NCI-H2227 treated with DMSO at 0.1 percent for 48 hours (cell line): ENCODE data around the gene COL25A1.
"Not testable (repeated sequence)": the region's sequence is repeated elsewhere in the genome, so short reads cannot be mapped to it uniquely, and the experiment has no call there.

Source experiments
- DNase-seq: peaks from one replicate; lab custom pipeline; 2025; lab: John Stamatoyannopoulos, UW

COL25A1 gene

DNA sequence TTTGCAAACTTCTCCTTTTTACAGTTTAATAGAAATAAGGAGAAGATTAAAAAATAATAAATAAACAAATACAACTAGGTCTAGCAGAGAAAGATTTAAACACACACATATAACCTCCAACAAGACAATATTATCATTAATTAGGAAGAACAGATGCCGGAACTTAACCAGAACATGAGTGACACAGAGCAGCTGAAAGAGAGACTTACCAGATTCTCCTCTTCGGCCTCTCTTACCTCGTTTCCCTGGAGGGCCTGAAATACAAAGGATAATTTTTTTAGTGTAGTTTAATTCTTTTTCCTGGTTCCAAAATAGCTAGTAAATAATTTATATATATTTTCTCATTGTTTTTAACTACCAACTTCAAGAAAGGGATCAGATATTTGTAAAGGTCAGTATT, 252.5 kb downstream of the COL25A1 start:
- no peak for DNase-seq

DNA sequence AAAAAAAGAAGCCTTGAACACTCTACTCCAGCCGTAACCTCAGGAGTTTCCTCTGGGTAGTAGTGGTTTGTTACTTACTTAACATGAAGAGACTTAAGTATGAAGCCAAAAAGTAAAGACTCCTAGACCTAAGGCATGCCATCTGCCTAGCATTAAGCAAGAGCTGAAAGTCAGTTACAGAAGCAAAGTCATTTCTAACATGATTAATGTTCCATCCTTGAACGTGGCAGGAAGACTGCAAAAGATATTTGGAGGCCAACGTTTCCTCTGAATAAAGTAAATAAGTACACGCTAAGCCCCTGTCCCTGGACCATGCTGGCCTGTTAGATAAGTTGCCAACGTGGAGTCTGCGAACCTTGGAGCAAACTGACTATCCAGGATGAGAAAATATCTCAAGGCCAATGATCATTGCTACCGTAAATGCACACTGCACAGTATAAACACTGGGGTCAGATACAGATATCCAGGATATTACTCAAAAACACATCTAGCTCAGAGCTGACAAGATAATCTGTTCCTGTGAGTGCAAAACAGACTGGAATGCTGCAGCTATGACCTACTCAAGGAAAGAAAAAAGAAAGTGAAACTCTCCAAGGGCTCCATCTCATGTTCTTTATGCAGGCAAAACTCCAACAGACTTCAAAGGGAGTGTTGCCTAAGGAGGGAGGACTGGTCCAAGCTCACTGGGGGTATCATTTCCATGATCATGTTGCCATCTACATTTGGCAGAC, 255.8 kb downstream of the COL25A1 start:
- DNase-seq, result no peak

DNA sequence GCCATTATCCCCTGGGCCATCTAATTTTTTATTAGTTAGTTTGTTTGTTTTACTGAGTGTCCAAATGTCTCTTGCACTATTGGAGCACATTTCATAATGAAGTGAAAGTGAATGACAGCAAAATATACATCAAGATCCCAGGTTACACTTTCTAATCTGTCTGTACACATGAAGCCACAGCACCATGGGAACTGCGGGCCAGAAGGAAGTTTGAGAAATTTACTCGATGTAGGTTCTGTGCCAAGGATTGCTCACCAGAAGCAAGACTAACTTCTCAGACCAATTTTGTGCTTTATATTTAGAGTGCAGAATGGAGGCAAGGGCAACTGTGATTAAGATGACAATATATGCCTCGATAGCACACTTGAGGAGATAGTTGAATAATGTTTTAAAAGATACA, 258.0 kb downstream of the COL25A1 start:
- DNase-seq, result no peak

DNA sequence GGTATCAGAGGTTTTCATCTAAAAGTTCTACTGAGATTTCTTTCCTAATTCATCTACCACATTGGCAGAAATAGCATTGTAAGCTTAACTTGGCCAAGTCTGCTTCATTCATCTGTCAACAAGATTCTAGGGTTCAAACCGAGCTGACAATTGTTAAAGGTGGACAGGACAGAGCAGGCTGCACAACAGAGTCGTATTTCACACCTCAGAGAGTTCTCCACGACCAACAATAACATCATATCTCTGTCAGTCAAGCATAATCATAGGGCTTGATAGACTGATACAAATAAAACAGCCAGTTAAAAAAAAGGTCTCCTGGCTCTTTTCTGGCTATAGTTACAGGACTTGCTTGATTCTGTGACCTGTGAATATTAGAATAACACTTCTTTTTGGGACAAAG, 259.2 kb downstream of the COL25A1 start:
- no peak for DNase-seq

DNA sequence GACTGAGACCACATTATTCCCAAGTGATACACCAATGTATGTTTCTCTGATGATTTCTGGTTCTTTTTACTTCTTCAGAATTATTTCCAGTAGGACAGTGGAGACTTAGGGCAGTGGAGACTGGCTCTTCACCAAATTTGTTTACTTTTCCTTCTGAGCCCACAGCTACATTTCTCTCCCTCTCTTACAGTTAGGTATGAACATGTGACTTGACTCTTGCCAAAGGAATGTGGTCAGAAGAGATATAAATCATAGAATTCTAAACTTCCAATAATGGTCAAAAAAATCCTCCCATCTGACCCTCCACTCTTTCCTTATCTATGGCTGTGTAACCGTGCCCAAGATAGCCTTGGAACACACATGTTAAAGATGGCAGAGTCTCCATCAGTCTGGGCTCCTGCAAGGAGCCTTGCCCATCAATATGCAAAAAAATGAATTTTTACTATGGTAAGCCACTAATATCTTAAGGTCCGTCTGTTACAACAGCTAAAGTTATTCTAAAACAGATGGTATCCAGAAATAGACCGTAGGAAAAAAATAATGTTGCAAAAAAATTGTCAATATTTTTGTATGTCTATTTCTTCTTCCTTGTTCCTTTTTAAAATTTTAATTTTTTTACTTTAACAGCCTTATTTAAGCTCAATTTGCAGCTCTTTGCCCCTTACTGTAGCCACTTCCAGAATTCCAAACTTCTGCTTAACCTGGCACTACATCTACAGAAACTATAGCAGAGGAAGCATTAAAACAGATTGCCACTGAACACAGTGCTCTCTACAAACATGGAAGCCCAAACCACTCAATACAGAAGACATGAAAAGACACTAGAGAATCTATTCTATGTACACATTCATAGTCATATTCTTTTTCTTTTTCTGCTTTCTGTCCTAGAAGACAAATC, 260.7 kb downstream of the COL25A1 start:
- DNase-seq, result no peak

DNA sequence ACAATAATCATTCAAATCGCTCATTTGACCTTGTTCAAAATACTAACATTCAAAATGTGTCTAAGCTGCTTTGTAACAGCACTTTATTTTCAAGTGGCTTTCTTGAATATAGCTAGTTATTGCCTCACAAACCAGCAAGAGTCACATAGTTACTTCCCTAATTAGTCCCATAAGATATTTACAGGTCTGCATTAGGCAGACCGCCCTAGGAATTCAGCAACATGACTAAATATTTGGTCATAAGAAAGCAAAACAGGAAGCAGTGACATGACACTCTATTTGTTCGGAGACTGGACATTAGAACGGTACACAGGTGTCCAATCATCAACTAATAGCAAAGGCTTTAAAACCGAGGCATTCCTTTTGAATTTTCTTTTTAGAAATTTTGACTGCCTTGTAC, 262.0 kb downstream of the COL25A1 start:
- no peak for DNase-seq

DNA sequence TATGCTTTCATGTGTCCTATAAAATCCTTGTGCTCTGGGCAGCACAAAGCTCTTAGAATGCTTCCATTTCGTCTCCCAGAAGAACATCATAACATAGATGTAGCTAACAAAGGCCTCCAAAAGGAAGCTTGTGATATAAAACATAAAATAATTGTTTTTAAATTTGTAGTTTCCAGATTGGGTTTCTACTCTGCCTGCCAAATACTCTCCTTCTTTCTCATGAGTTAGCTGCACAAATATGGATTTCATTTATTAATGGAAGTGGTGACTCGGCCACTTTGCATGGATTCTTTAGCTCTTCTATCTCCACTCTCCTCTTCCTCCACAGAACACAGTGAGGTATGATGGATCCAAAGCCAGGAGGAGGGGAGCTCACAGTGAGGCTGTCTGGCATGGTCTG, 265.4 kb downstream of the COL25A1 start:
- DNase-seq, result no peak

DNA sequence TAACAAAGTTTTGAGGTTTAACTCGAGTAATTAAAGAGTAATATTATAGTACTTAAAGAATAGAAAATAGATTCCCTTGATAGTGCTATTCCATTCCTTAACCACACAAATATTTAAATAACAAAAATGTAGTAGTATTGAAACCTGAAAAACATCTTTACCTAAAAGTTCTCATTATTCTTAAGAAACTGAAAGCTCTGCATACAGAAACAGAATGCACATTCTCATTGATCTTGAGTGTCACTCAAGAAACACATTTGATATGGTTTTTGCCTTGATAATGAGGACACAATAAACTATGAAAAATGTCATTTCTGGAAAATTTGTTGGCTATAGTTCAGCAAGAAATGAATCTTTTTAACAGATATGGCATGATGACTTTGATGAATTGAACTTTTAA, 268.5 kb downstream of the COL25A1 start:
- no peak for DNase-seq

DNA sequence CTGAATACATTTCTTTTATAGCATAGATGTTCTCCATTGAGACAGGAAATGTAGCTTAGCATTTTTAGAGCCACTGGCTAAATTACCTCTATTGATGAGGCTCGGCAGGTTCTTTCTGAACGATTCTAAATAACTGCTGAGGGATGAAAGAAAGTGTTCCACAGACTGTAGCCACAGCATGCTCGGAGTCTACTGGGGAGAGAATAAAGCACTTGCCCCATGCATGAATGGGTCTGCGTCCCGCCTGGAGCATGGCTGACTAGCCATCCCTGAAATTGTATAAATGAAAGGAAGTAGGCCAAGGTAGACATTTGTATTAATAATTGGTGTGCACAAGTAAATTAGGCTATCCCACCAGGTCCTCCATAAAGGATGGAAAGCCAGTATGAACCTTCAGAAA, 269.8 kb downstream of the COL25A1 start:
- no peak for DNase-seq

DNA sequence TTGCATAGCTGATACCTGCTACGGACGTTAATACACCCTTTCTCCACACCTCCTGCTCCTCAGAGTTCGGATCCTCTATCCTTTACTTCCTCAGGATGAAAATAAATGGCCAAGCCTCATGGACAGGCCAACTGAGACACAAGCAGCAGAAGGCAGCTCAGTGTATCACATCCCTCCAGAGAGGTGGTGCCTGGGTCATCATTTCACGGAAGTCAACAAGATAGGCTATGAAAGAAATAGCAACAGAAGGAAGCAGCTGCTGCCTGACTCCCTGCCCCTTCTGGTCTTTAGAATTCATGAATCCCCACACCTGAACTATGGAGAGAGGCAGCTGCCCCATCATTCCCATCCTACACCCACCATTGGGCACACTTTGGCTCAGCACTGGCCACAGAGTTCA, 272.5 kb downstream of the COL25A1 start:
- no peak for DNase-seq

DNA sequence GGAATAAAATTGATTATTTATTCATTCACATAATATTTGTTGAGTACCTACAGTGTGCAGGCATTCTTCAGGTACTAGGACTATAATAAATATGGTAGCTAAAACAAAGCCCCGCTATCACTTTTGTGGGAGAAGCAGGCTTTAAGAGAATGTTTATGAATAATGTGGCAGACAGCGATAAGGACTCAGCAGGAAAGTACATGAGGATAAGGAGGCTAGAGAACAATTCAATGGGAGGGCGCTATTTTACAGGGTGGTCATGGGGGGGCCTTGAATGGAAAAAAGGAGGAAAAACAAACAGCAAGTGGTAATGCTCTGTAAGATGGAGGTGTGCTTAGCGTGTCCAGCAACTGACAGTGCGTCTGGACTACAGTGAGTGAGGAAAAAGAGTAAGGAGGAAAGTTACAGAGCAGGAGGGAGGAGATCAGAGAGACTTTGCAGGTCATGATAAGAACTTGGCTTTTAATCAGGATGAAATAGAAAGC, 275.4 kb downstream of the COL25A1 start:
- DNase-seq, result no peak

DNA sequence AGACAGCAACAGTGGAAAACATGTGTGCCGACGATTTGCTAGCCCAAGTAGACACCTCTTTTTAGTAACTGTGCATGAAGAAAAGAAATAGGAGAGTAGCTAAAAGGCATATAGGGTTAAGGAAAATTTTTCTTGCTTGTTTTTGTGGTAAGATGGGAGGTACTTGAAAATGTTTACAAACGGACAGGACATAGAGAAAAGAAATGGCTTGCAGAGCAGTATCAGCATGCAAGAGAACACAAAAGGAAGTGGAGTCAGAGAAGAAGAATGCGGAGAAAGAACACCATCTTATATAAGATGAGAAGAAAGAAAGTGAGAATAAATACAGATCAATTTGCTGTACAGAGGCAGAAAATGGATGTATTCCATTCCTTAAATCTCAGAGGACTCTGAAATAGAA, 275.9 kb downstream of the COL25A1 start:
- no peak for DNase-seq

DNA sequence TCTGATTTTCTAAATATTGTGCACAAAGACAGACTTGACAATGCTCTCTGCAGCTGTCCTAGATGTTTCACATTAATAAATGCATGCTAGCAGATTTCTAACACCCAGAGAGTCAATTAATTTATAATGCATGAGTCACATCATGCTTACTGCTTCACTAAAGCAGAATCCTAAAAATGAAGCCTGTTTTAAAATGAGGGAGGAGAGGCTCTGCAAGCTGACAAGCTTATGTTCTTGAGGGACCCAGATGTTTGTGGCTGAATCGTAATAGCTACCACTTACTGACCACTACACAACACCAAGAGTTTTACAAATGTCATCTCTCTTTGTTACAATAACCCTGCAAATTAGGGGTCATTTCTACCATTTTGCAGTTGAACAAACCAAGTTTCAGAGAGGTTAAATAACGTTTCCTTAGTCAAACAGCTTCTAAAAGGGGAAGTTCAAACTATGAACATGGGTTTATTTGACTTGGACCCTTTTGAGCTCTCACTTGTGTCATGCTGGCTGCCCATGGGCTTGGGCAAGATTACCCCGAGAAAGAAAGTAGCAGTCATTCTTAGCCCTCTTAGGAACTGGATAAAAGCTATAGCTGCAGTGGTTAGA, 276.9 kb downstream of the COL25A1 start:
- no peak for DNase-seq

DNA sequence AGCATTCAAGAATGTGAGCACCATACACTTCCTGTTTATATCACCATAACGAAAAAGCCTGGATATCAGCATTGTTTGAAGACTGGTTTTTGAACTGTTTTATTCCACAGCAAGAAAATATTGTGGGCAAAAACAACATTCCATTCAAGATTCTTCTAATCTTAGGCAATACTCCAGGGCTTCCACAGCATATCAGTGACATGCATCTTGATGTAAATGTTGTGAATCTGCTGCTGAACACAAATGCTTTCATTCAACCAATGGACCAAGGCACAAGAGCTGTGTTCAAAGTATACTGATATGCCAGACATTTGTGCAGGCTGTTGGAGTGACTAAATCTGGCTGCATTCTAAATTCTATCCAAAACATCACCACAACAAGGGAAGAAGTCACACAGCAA, 279.5 kb downstream of the COL25A1 start:
- no peak for DNase-seq

DNA sequence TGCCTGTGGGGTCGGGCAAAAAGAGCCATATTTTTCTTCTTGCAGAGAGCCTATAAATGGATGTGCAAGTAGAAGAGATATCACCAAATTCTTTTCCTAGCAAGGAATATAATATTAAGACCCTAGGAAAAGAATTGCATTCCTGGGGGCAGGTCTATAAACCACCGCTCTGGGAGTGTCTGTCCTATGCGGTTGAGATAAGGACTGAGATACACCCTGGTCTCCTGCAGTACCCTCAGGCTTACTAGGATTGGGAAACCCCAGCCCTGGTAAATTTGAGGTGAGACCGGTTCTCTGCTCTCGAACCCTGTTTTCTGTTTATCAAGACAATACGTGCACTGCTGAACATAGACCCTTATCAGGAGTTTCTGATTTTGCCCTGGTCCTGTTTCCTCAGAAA, 280.8 kb downstream of the COL25A1 start:
- DNase-seq, result not testable (repeated sequence)

DNA sequence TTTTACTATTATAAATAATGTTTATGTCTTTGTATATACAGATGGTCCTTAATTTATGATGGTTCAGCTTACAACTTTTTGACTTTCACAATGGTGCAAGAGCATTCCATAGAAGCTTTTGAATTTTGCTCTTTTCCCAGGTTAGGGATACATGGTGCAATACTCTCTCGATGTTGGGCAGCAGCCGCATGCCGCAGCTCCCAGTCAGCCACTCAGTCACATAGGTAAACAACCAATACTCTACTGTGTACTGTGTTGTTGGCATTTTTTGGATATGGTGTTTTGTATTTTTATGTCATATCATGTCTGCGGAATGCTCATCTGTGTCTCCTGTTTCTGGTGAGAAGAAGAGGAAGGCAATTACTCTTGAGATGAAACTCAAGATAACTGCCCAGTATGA, 281.6 kb downstream of the COL25A1 start:
- DNase-seq, result no peak

DNA sequence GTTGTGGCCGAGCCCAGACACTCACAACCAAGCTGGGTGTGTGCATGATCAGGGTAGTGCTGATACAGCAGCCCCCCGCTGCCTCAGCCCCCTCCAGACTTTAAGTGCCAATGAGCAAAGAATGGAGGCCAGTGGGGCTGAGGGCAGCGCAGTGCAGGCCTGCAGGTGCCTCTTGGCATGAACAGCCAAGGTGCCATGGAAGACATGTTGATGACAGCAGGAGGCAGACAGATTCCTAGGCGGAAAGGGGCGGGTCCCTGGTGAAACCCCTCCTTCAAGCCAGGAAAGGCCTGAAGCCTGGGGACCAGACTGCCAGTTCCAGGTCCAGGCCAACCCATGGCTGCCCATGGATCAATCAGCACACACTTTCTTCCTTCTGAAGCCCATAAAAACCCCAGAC, 286.3 kb downstream of the COL25A1 start:
- no peak for DNase-seq

DNA sequence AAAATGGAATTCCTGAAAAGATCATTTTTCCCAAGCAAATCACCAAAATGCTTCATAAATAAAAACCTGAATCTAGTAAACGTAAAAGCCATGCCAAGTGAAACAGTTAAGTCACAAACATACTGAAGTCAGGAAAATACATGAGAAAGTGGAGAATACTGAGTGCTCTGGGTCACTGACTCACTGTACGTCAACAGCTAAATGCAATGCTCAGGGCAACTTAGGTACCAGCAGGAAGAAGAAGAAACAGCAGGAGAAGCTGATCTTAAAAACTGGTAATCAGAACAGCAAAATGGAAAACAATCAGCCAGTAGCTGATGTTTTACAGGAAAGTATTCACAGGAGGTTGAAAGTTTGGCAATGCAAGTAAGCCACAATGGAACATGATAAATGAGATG, 287.0 kb downstream of the COL25A1 start:
- no peak for DNase-seq

DNA sequence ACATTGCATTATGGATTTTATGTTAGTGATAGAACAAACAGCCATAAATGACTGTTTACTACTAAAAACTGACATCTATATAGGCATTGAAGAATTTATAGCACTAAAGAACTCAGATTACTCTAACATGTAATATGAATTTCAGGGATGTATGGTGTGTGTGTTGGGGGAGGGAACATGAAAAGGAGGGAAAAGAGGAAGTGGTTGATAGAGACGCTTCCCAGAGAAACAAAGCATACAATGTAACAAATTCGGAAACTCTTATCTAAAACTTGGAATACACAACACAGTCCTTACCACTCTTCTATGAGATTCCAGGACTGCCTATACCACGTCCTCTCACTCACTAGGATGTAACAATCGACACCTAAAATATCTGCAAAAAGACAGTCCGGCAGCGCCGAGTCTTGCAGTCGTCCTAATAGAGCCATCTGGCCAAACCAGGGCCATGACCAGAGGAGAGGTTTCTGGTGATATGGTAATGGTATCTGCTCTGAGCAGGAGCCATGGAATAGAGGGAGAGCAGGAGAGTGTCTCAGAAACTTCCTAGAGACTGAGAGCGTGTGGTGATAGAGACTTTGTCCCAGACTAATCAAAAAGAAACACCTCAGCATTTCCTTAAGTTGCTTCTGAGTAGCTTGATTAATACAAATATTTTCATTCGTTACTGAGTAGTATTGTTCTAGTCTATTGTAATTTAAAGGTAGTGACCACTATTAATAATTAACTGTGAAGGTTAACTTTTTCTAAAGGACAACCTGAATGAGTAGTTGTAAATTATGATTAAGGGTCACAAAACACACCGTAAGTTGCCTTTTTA, 287.7 kb downstream of the COL25A1 start:
- DNase-seq, result no peak

DNA sequence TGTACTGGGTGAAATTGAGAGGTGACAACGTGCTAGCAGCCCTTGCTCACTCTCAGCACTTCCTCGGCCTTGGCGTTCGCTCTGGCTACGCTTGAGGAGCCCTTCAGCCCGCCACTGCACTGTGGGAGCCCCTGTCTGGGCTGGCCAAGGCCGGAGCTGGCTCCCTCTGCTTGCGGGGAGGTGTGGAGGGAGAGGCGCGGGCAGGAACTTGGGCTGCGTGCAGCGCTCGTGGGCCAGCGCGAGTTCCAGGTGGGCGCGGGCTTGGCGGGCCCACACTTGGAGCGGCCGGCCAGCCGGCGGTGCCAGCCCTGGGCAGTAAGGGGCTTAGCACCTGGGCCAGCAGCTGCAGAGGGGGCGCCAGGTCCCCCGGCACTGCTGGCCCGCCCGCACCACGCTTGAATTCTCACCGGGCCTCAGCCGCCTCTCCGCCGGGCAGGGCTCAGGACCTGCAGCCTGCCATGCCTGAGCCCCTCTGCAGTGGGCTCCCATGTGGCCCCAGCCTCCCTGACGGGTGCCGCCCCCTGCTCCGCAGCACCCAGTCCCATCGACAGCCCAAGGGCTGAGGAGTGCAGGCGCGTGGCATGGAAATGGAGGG, 290.1 kb downstream of the COL25A1 start:
- no peak for DNase-seq

DNA sequence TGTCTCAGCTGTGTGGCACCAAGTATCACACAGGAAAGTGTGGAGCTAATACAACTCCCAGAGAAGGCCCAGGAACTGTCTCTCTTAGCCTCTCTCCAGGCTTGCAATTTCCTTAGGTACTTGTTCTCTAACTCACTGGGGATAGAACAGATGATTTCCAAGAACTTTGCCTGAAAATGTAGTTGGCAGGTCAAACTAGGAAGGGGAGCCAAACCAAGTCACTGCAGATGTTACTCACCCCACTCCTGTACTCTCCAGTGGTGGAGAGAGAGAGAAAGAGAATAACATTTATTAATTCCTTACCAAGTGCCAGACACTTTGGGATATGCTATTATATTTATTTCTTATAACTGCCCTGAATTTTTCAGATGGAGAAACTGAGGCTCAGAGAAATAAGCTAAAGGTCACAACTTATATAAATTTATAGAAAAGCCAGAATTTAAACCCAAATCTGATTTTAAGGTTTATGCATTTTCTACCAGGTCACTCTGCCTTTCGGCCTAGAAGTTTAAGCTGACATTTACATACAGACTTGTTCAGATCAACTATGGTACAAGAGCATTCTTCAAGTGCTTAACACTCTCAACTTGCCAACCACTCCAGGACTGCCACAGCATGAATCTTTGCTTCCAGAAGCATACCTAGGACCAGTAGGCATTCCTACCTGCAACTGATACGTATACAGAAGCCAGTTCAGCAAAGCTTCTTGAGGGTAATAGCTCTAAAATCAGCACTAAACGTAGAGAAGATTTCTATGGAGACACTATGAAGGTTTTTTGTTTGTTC, 291.0 kb downstream of the COL25A1 start:
- DNase-seq, result no peak
